NCI-H524 (cell line): ENCODE results near the gene NIPBL.
"Not testable (repeated sequence)": the region's sequence is repeated elsewhere in the genome, so short reads cannot be mapped to it uniquely, and the experiment has no call there.

Experiments used
- DNase-seq, 2 experiments: peaks; one replicate each; lab custom pipeline; 2025; lab: John Stamatoyannopoulos, UW

NIPBL gene

GRCh38 chr5:36946101-36946500, 69.5 kb downstream of the NIPBL start:
- DNase-seq: no peak

GRCh38 chr5:36948041-36948440, 71.5 kb downstream of the NIPBL start:
- DNase-seq: peak in 1 of 2 experiments; percentile 39

GRCh38 chr5:36948650-36949049, 72.1 kb downstream of the NIPBL start:
- no peak for DNase-seq

- no peak for DNase-seq
Measured at GRCh38 chr5:36949593-36949992, 73.0 kb downstream of the NIPBL start.

- no peak for DNase-seq
Measured at GRCh38 chr5:36950586-36951457, 74.3 kb downstream of the NIPBL start.

- no peak for DNase-seq
Measured at GRCh38 chr5:36953043-36953442, 76.5 kb downstream of the NIPBL start.

- no peak for DNase-seq
Measured at GRCh38 chr5:36957953-36958537, 81.5 kb downstream of the NIPBL start.

GRCh38 chr5:36958612-36959011, 82.0 kb downstream of the NIPBL start:
- DNase-seq: no peak

- DNase-seq: no peak
Measured at GRCh38 chr5:36965179-36965578, 88.6 kb downstream of the NIPBL start.

- DNase-seq: no peak
Measured at GRCh38 chr5:36969700-36970395, 93.3 kb downstream of the NIPBL start.

- no peak for DNase-seq
Measured at GRCh38 chr5:36978196-36978595, 101.6 kb downstream of the NIPBL start.

GRCh38 chr5:36982146-36982545, 105.6 kb downstream of the NIPBL start:
- DNase-seq: peak in 1 of 2 experiments; percentile 27

GRCh38 chr5:36985387-36985786, 108.8 kb downstream of the NIPBL start:
- DNase-seq: no peak

GRCh38 chr5:36988396-36988795, 111.8 kb downstream of the NIPBL start:
- no peak for DNase-seq

- no peak for DNase-seq
Measured at GRCh38 chr5:36998578-36998977, 122.0 kb downstream of the NIPBL start.

GRCh38 chr5:37002176-37002751, 125.7 kb downstream of the NIPBL start:
- no peak for DNase-seq

- no peak for DNase-seq
Measured at GRCh38 chr5:37005252-37005651, 128.7 kb downstream of the NIPBL start.

- DNase-seq: peak; percentile 8 to 53
Measured at GRCh38 chr5:37005946-37006540, 129.5 kb downstream of the NIPBL start.

GRCh38 chr5:37013181-37013580, 136.6 kb downstream of the NIPBL start:
- DNase-seq: not testable (repeated sequence)

GRCh38 chr5:37014321-37014720, 137.8 kb downstream of the NIPBL start:
- DNase-seq: no peak

- DNase-seq: peak in 1 of 2 experiments; percentile 4
Measured at GRCh38 chr5:37015795-37016666, 139.5 kb downstream of the NIPBL start.
